Right lobe of liver (tissue), 4 donors: ENCODE results near the gene UNC93B1.
"Not testable (repeated sequence)": the region's sequence is repeated elsewhere in the genome, so short reads cannot be mapped to it uniquely, and the experiment has no call there.

Source experiments
- CTCF ChIP-seq, 4 donors: fragments of 200-600 bp in 3 of 4; fragments of 450-650 bp in 1 of 4; IDR thresholded peaks; one replicate each; pipeline versions ENCODE4 v1.5.1 to v1.8.0; 2016 to 2022; ENCODE audit warnings: antibody characterized with exemption in 4 of 4, mild to moderate bottlenecking in 2 of 4
- POLR2A ChIP-seq: fragments of 450-650 bp; IDR thresholded peaks from one replicate; pipeline ENCODE4 v1.6.1; 2017; ENCODE audit warnings: antibody characterized with exemption, mild to moderate bottlenecking
- donor health status: DM: no; HTN: no; CAD: no.
- donor health status: DM: no; HTN: no; CAD: no.
- donor health status: DM: no; HTN: yes; CAD: no.

DNA sequence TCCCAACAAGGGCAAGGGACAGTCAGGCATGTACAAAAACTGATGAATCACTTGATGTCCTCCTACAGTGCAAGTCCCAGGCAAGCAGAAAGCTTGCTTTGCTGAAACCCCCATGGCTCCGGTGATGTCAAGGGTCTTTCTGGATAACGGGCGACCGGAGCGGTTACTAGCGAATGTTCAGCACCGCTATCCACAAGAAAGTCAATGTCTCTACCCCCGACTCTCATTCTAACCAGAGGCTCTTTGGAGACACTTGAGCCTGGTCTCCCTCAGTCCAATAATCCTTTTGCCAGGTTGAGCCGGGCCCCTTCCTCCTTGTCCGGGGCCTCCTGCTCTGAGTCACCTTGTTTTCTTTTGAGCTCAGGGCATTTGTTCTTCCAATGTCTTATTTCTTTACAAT is 22.7 kb downstream of the UNC93B1 start:
- TF ChIP-seq CTCF (IDR thresholded peaks at IDR 0.05); POLR2A: not testable (repeated sequence)
